ENCODE measurements around the gene PARP2. TPM values are rescaled to one million over a fixed set of nuclear protein-coding genes. Genes with fewer than 3 reads are reported as not detected.

PARP2 gene
- 23.2 and 29.8 TPM in 2 replicates for total RNA-seq

- intact Hi-C loops (cut with micrococcal nuclease): loop anchor here (1.0 to 10.0 kb wide), 13 partner anchors 10 to 1113 kb away; partner anchors contain the start of genes APEX1, CCNB1IP1, CHD8 and HNRNPC
Observed at GRCh38 chr14:20343092-20343861, at the start of gene PARP2. TSS of gene PARP2 (plus strand) at chr14:20343635. CDS start at chr14:20343642, 7 bp downstream.

GRCh38 chr14:20294636-20295035, 48.8 kb upstream of the PARP2 start:
- intact Hi-C loops (cut with micrococcal nuclease): no loop called here

- intact Hi-C loops (cut with micrococcal nuclease): no loop called here
Observed at GRCh38 chr14:20295067-20295466, 48.4 kb upstream of the PARP2 start.

GRCh38 chr14:20302042-20302755, 41.2 kb upstream of the PARP2 start:
- intact Hi-C loops (cut with micrococcal nuclease): no loop called here

GRCh38 chr14:20305265-20306078, 38.0 kb upstream of the PARP2 start, which contains the start of gene TTC5:
TSS of gene TTC5 (minus strand) at chr14:20305951. CDS start at chr14:20305937, 14 bp downstream.
- intact Hi-C loops (cut with micrococcal nuclease): loop anchor here (1.0 kb wide), 7 partner anchors 22 to 304 kb away; partner anchors contain the start of genes APEX1, CCNB1IP1, PARP2 and PNP

GRCh38 chr14:20306079-20306423, 37.4 kb upstream of the PARP2 start:
- intact Hi-C loops (cut with micrococcal nuclease): loop anchor here (1.0 kb wide), 1 partner anchor 163 kb away; the partner anchor contains the start of gene PNP

- intact Hi-C loops (cut with micrococcal nuclease): no loop called here
Observed at GRCh38 chr14:20314026-20314425, 29.4 kb upstream of the PARP2 start.

GRCh38 chr14:20317720-20318119, 25.7 kb upstream of the PARP2 start:
- intact Hi-C loops (cut with micrococcal nuclease): no loop called here

- intact Hi-C loops (cut with micrococcal nuclease): loop anchor here (1.0 to 5.0 kb wide), 10 partner anchors 17 to 530 kb away; partner anchors contain the start of genes TEP1 and TTC5
Observed at GRCh38 chr14:20327005-20327869, 16.2 kb upstream of the PARP2 start.

GRCh38 chr14:20328705-20329104, 14.7 kb upstream of the PARP2 start:
- intact Hi-C loops (cut with micrococcal nuclease): loop anchor here (5.0 kb wide), 1 partner anchor 529 kb away; no protein-coding TSS in a partner anchor

- intact Hi-C loops (cut with micrococcal nuclease): loop anchor here (5.0 kb wide), 1 partner anchor 528 kb away; no protein-coding TSS in a partner anchor
Observed at GRCh38 chr14:20329355-20329754, 14.1 kb upstream of the PARP2 start.

GRCh38 chr14:20331053-20331613, 12.3 kb upstream of the PARP2 start:
- intact Hi-C loops (cut with micrococcal nuclease): no loop called here

GRCh38 chr14:20332431-20332787, 11.0 kb upstream of the PARP2 start:
- intact Hi-C loops (cut with micrococcal nuclease): loop anchor here (2.0 kb wide), 2 partner anchors 80 to 350 kb away; partner anchors contain the start of gene TEP1

- intact Hi-C loops (cut with micrococcal nuclease): loop anchor here (1.0 to 2.0 kb wide), 5 partner anchors 10 to 350 kb away; partner anchors contain the start of genes APEX1, PARP2, TEP1 and TTC5
Observed at GRCh38 chr14:20332788-20333493, 10.5 kb upstream of the PARP2 start, which contains the start of gene CCNB1IP1. TSS of gene CCNB1IP1 (minus strand) at chr14:20333279. CDS start at chr14:20316523, 16,756 bp downstream.

- intact Hi-C loops (cut with micrococcal nuclease): loop anchor here (1.0 to 2.0 kb wide), 5 partner anchors 10 to 349 kb away; partner anchors contain the start of genes APEX1, PARP2, TEP1 and TTC5
Observed at GRCh38 chr14:20333494-20333841, 10.0 kb upstream of the PARP2 start.

- intact Hi-C loops (cut with micrococcal nuclease): no loop called here
Observed at GRCh38 chr14:20334017-20334416, 9.4 kb upstream of the PARP2 start.

- intact Hi-C loops (cut with micrococcal nuclease): loop anchor here (10.0 kb wide), 1 partner anchor 644 kb away; the partner anchor contains the start of gene METTL17
Observed at GRCh38 chr14:20341032-20341431, 2.4 kb upstream of the PARP2 start.

GRCh38 chr14:20341646-20342045, 1.8 kb upstream of the PARP2 start:
- intact Hi-C loops (cut with micrococcal nuclease): loop anchor here (2.0 to 10.0 kb wide), 2 partner anchors 643 to 763 kb away; partner anchors contain the start of gene METTL17

GRCh38 chr14:20343862-20344220, 406 bp downstream of the PARP2 start:
- intact Hi-C loops (cut with micrococcal nuclease): loop anchor here (1.0 to 10.0 kb wide), 14 partner anchors 11 to 1112 kb away; partner anchors contain the start of genes APEX1, CCNB1IP1, CHD8 and HNRNPC
